ENCODE data around the gene AMBRA1.

AMBRA1 gene

DNA sequence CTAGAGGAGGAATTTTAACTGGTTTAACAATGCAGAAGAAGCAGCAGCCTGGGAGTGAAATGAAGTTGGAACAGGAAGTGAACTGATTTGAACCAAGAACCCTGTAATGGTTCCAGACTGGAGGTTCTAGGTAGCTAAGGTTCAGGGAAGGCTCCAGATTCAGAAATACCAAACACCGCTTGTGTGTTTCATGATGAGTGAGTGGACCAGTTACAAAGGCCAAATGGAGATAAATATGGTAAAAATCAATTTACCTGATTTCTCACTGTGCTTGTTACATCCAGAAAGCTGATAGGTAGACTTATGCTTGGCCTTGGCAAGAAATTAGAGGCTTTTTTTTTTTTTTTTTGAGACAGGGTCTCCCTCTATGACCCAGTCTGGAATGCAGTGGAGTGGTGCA is 36.4 kb upstream of the AMBRA1 start:
- Histone ChIP-seq H3K4me3 (ENCODE audit: insufficient read depth, low read length, poor library complexity, severe bottlenecking) (no peak overlapping the region), H3K79me2 (ENCODE audit: insufficient read depth, low read length) (no peaks in the 10 kb centered on the region; the same call in 1 of the 2 replicates), H3K9ac (ENCODE audit: low read length) (no peak overlapping the region), H3K4me2 (ENCODE audit: low read depth, low read length, poor library complexity, severe bottlenecking) (no peak overlapping the region), H3K27ac (ENCODE audit: low read depth, low read length) (no peak overlapping the region), H3F3A (ENCODE audit: insufficient read depth) (0 out of 2 replicates have a peak, but pooled peaks cover under 1% of the 10 kb centered on the region), H3K9me2 (replicated peaks; ENCODE audit: insufficient read depth, low read length) (no peaks in the 10 kb centered on the region), H3K27me3 (ENCODE audit: low read length) (no peaks in the 10 kb centered on the region), H4K20me1 (ENCODE audit: low read depth, low read length) (no peaks in the 10 kb centered on the region), H3K9me3 (ENCODE audit: insufficient read depth, low read length) (no peaks in the 10 kb centered on the region), H3K36me3 (ENCODE audit: low read length) (no peaks in the 10 kb centered on the region), H2AFZ (ENCODE audit: low read depth, low read length, severe bottlenecking) (no peak overlapping the region)
- TF ChIP-seq EZH2phosphoT487 (conservative IDR thresholded peaks at IDR 0.05; ENCODE audit: low read length) = no peak
- TF ChIP-seq, protein P1, sequence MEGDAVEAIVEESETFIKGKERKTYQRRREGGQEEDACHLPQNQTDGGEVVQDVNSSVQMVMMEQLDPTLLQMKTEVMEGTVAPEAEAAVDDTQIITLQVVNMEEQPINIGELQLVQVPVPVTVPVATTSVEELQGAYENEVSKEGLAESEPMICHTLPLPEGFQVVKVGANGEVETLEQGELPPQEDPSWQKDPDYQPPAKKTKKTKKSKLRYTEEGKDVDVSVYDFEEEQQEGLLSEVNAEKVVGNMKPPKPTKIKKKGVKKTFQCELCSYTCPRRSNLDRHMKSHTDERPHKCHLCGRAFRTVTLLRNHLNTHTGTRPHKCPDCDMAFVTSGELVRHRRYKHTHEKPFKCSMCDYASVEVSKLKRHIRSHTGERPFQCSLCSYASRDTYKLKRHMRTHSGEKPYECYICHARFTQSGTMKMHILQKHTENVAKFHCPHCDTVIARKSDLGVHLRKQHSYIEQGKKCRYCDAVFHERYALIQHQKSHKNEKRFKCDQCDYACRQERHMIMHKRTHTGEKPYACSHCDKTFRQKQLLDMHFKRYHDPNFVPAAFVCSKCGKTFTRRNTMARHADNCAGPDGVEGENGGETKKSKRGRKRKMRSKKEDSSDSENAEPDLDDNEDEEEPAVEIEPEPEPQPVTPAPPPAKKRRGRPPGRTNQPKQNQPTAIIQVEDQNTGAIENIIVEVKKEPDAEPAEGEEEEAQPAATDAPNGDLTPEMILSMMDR (IDR thresholded peaks at IDR 0.05; ENCODE audit: insufficient read depth, low read length, poor library complexity, severe bottlenecking) = no peak

DNA sequence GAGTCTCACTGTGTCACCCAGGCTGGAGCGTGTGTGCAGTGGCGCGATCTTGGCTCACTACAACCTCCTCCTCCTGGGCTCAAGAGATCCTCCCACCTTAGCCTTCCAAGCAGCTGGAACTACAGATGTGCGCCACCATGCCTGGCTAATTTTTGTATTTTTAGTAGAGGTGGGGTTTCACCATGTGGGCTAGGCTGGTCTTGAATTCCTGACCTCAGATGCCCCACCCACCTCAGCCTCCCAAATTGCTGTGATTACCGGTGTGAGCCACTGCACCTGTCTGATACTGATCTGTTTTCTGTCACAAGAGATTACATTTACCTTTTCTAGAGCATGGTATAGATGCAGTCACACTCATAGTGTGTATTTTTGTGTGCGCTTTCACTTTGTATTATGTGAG is 35.1 kb upstream of the AMBRA1 start:
- H3K79me2 ChIP-seq (ENCODE audit: insufficient read depth, low read length) = peaks cover 7% of the 10 kb centered on the region; the same call in 1 of the 2 replicates

DNA sequence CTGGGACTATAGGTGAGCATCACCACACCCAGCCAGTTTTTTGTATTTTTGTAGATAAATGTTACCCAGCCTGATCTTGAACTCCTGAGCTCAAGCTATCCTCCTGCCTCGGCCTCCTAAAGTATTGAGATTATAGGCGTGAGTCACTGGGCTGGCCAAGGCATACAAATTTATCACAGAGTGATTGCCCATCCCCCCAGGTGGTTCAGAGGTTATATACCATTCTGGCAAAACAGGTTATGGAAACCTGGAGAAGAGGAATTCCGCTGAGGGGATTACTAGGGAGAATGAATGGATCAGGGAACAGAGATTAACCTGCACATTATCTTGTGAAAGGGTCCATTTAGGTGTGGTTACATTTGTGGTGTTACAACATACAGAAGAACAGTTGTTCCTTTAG is 31.6 kb upstream of the AMBRA1 start:
- H3K4me2 ChIP-seq (ENCODE audit: low read depth, low read length, poor library complexity, severe bottlenecking) = no peak overlapping the region
- no peaks in the 10 kb centered on the region for H3K9me2 ChIP-seq (replicated peaks; ENCODE audit: insufficient read depth, low read length)
- no peaks in the 10 kb centered on the region for H3K9me3 ChIP-seq (ENCODE audit: insufficient read depth, low read length)
- H3K4me3 ChIP-seq (ENCODE audit: insufficient read depth, low read length, poor library complexity, severe bottlenecking) = no peak overlapping the region
- peaks cover 2% of the 10 kb centered on the region; the same call in 1 of the 2 replicates for H3K36me3 ChIP-seq (ENCODE audit: low read length)
- H4K20me1 ChIP-seq (ENCODE audit: low read depth, low read length) = no peaks in the 10 kb centered on the region
- no peaks in the 10 kb centered on the region for H3K27me3 ChIP-seq (ENCODE audit: low read length)
- H3K27ac ChIP-seq (ENCODE audit: low read depth, low read length) = no peak overlapping the region
- TF ChIP-seq, protein P1 (IDR thresholded peaks at IDR 0.05; ENCODE audit: insufficient read depth, low read length, poor library complexity, severe bottlenecking) = no peak
- no peak for TF ChIP-seq EZH2phosphoT487 (conservative IDR thresholded peaks at IDR 0.05; ENCODE audit: low read length)
- no peak overlapping the region for H3K9ac ChIP-seq (ENCODE audit: low read length)
- no peak overlapping the region for H2AFZ ChIP-seq (ENCODE audit: low read depth, low read length, severe bottlenecking)
- no peaks in the 10 kb centered on the region; the same call in 1 of the 2 replicates for H3F3A ChIP-seq (ENCODE audit: insufficient read depth)
- peaks cover 9% of the 10 kb centered on the region for H3K79me2 ChIP-seq (ENCODE audit: insufficient read depth, low read length)

More for the DNA sequence above, 35.1 kb upstream of the AMBRA1 start:
- Histone ChIP-seq H3K9me3 (ENCODE audit: insufficient read depth, low read length) (no peaks in the 10 kb centered on the region), H2AFZ (ENCODE audit: low read depth, low read length, severe bottlenecking) (no peak overlapping the region), H3K4me2 (ENCODE audit: low read depth, low read length, poor library complexity, severe bottlenecking) (no peak overlapping the region), H3K9me2 (replicated peaks; ENCODE audit: insufficient read depth, low read length) (no peaks in the 10 kb centered on the region), H3K27ac (ENCODE audit: low read depth, low read length) (no peak overlapping the region), H3K36me3 (ENCODE audit: low read length) (no peaks in the 10 kb centered on the region), H4K20me1 (ENCODE audit: low read depth, low read length) (no peaks in the 10 kb centered on the region), H3F3A (ENCODE audit: insufficient read depth) (no peaks in the 10 kb centered on the region), H3K9ac (ENCODE audit: low read length) (no peak overlapping the region), H3K4me3 (ENCODE audit: insufficient read depth, low read length, poor library complexity, severe bottlenecking) (no peak overlapping the region), H3K27me3 (ENCODE audit: low read length) (no peaks in the 10 kb centered on the region)
- TF ChIP-seq, protein P1 (IDR thresholded peaks at IDR 0.05; ENCODE audit: insufficient read depth, low read length, poor library complexity, severe bottlenecking) = no peak
- no peak for TF ChIP-seq EZH2phosphoT487 (conservative IDR thresholded peaks at IDR 0.05; ENCODE audit: low read length)
